Activated naive CD8-positive, alpha-beta T cell treated with anti-CD3 and anti-CD28 coated beads, Interleukin-2, amount 50 U/mL, for 16 hours (primary cell): ENCODE data around the gene KCNH6.

ENCODE experiments used
- DNase-seq: peaks from one replicate; pipeline ENCODE4 v3.0.0-alpha.2; 2020; ENCODE audit warnings: low read depth, low spot score

KCNH6 gene

GRCh38 chr17:63555500-63556156, 32.5 kb downstream of the KCNH6 start:
- no peak for DNase-seq

- no peak for DNase-seq
These were observed 34.3 kb downstream of the KCNH6 start for GRCh38 chr17:63557416-63557815.

GRCh38 chr17:63558441-63558840, 35.3 kb downstream of the KCNH6 start:
- no peak for DNase-seq

- no peak for DNase-seq
These were observed 38.7 kb downstream of the KCNH6 start for GRCh38 chr17:63561819-63562218.

- no peak for DNase-seq
These were observed 40.2 kb downstream of the KCNH6 start for GRCh38 chr17:63563339-63563738.

- no peak for DNase-seq
These were observed 41.4 kb downstream of the KCNH6 start for GRCh38 chr17:63564562-63564961.

GRCh38 chr17:63567229-63567628, 44.1 kb downstream of the KCNH6 start:
- DNase-seq: no peak

GRCh38 chr17:63568563-63568962, 45.4 kb downstream of the KCNH6 start:
- DNase-seq: no peak

GRCh38 chr17:63571632-63572310, 48.6 kb downstream of the KCNH6 start:
- no peak for DNase-seq

GRCh38 chr17:63573634-63574033, 50.5 kb downstream of the KCNH6 start:
- DNase-seq: no peak

- DNase-seq: no peak
These were observed 55.0 kb downstream of the KCNH6 start for GRCh38 chr17:63578027-63578768.

GRCh38 chr17:63578769-63579111, 55.6 kb downstream of the KCNH6 start:
- DNase-seq: no peak

GRCh38 chr17:63579633-63580032, 56.5 kb downstream of the KCNH6 start:
- no peak for DNase-seq

GRCh38 chr17:63587770-63588169, 64.6 kb downstream of the KCNH6 start:
- DNase-seq: no peak

- no peak for DNase-seq
These were observed 65.6 kb downstream of the KCNH6 start for GRCh38 chr17:63588797-63589196.

- DNase-seq: no peak
These were observed 66.5 kb downstream of the KCNH6 start for GRCh38 chr17:63589646-63590045.

GRCh38 chr17:63592797-63593196, 69.6 kb downstream of the KCNH6 start:
- no peak for DNase-seq

- no peak for DNase-seq
These were observed 72.0 kb downstream of the KCNH6 start for GRCh38 chr17:63595132-63595531.
